ENCODE results near the gene TRPM2. TPM values are rescaled to one million over a fixed set of nuclear protein-coding genes. Genes with fewer than 3 reads are reported as not detected.

Gene TRPM2
- total and polyA plus RNA-seq, 10 of the 15 experiments (the other 5 are each of a cell fraction or from before 2014, with no cell fraction given) = 0.03 to 9.1 (median 2.6) TPM

- H3K4me2 ChIP-seq (ENCODE audit: control insufficient read depth, insufficient read depth) = no peak overlapping the region
- 71% methylated on average over 42 of the region's 113 CpGs for WGBS (ENCODE audit: insufficient coverage, insufficient replicate concordance, low lambda C conversion rate, missing lambda C conversion rate)
- RAD21 ChIA-PET (ENCODE audit: unreplicated experiment) = no interaction called here
- SMC1A ChIA-PET (ENCODE audit: uncharacterized antibody, unreplicated experiment) = no interaction called here
- peaks cover 18% of the 10 kb centered on the region for H3K4me1 ChIP-seq (ENCODE audit: control insufficient read depth, insufficient read depth, low read length)
- no peak overlapping the region for H3K9ac ChIP-seq (ENCODE audit: control insufficient read depth, insufficient read depth, low read length)
- intact Hi-C loops (cut with micrococcal nuclease; ENCODE audit: unreplicated experiment) (no loop called here), in situ Hi-C loops (cut with MboI) (loop anchor here (5.0 kb wide), 1 partner anchor 77 kb away; no protein-coding TSS in a partner anchor)
- DNase-seq (ENCODE audit: low read depth, low spot score) (no peak), FAIRE-seq (no peak), ATAC-seq (no peak)
- H3K9me3 ChIP-seq (replicated peaks; ENCODE audit: control insufficient read depth, insufficient read depth, low read length) = no peaks in the 10 kb centered on the region
- POLR2A ChIA-PET = no interaction called here
- no peak overlapping the region for H3K4me3 ChIP-seq
- H2AFZ ChIP-seq (ENCODE audit: control insufficient read depth, low read depth, low read length) = no peak overlapping the region
- no peaks in the 10 kb centered on the region for H3K36me3 ChIP-seq (ENCODE audit: control insufficient read depth in 2 of 2, insufficient read depth in 2 of 2, low read length in 1 of 2)
- CTCF ChIA-PET = no interaction called here
- H4K20me1 ChIP-seq (ENCODE audit: control insufficient read depth, insufficient read depth) = no peaks in the 10 kb centered on the region
- no peak overlapping the region for H3K27ac ChIP-seq (ENCODE audit: control insufficient read depth, insufficient read depth)
- no TSS peak for BruUV-seq (replicated peaks)
- peaks cover 6% of the 10 kb centered on the region for H3K79me2 ChIP-seq (ENCODE audit: control insufficient read depth, insufficient read depth, low read length)
- H3K27me3 ChIP-seq (replicated peaks in 1 of 2; ENCODE audit: control insufficient read depth in 2 of 2, insufficient read depth in 2 of 2, low read length in 1 of 2) = no peaks in the 10 kb centered on the region; a peak in 1 of 4 replicates
- TF ChIP-seq ZZZ3 (IDR thresholded peaks at IDR 0.05; ENCODE audit: control insufficient read depth, insufficient read length, low read depth) (no peak), ZNF24 (IDR thresholded peaks at IDR 0.05) (no peak), MLLT1 (IDR thresholded peaks at IDR 0.05) (no peak), EP300 (IDR thresholded peaks at IDR 0.05; ENCODE audit: borderline replicate concordance in 1 of 2, control insufficient read depth in 1 of 2, low read depth in 2 of 2, low read length in 2 of 2) (no peak), ZNF207 (IDR thresholded peaks at IDR 0.05; ENCODE audit: borderline replicate concordance) (no peak), MEF2B (IDR thresholded peaks at IDR 0.05; ENCODE audit: partially characterized antibody, poor library complexity, severe bottlenecking) (no peak), TAF1 (IDR thresholded peaks at IDR 0.05; ENCODE audit: borderline replicate concordance, low read depth, low read length) (no peak), MYB (IDR thresholded peaks at IDR 0.05; ENCODE audit: borderline replicate concordance, low read depth, low read length) (no peak), CREB1 (IDR thresholded peaks at IDR 0.05; ENCODE audit: low read depth) (no peak), DPF2 (IDR thresholded peaks at IDR 0.05) (no peak), HDGF (IDR thresholded peaks at IDR 0.05) (no peak), RB1 (IDR thresholded peaks at IDR 0.05; ENCODE audit: borderline replicate concordance) (no peak)
These were observed 3.3 kb upstream of the TRPM2 start for GRCh38 chr21:44349847-44350772.
